ENCODE data around the gene LILRA1. TPM values are rescaled to one million over a fixed set of nuclear protein-coding genes. Genes with fewer than 3 reads are reported as not detected.
"Not testable (repeated sequence)": the region's sequence is repeated elsewhere in the genome, so short reads cannot be mapped to it uniquely, and the experiment has no call there.

Gene LILRA1
- total RNA-seq, result under 1 TPM in 3 of 4 donors, not detected in 1; 0.21 to 0.91 (median 0.29) TPM

DNA sequence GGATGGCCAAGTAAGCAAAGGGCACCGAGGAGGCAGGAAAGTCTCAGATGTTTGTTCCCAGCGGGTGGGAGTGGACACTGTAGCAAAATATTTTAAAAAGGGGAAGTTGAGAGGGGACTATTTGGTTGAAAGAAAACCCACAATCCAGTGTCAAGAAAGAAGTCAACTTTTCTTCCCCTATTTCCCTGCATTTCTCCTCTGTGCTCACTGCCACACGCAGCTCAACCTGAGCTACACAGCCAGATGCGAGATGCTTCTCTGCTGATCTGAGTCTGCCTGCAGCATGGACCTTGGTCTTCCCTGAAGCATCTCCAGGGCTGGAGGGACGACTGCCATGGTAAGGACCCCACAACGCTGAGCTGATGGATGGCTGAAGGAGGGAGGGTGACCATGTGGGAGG lies at the start of gene LILRA1:
Gene LILRA1, plus strand, starts transcription at position 188 of the 400 bp plus-strand sequence. CDS start 613 bp downstream, outside the sequence.
- H3K4me1 ChIP-seq; H3K27me3 ChIP-seq; DNase-seq; intact Hi-C loops (cut with DNase I; ENCODE audit: low total_unique reads); H3K36me3 ChIP-seq; H3K4me3 ChIP-seq; H3K27ac ChIP-seq; H3K9me3 ChIP-seq: not testable (repeated sequence)

DNA sequence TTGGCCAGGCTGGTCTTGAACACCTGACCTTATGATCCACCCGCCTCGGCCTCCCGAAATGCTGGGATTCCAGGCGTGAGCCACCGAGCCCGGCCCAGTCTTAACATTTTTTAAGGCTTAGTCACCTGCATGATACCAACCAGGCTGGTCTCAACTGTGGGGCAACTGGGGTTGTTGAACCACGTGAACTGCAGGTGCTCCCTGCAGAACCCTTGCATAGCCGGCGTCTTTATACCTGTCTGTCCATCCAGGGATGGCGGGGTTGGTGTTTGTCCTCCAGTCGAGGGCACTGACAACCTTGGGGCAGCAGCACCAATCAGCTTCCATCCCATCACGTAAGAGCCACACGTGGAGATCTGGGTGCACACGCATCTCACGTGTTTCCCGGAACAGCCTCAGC lies 44.6 kb upstream of the LILRA1 start:
- H3K27me3 ChIP-seq, result no peaks in the 10 kb centered on the region
- TF ChIP-seq POLR2A (IDR thresholded peaks at IDR 0.05), result no peak
- TF ChIP-seq, protein P1, sequence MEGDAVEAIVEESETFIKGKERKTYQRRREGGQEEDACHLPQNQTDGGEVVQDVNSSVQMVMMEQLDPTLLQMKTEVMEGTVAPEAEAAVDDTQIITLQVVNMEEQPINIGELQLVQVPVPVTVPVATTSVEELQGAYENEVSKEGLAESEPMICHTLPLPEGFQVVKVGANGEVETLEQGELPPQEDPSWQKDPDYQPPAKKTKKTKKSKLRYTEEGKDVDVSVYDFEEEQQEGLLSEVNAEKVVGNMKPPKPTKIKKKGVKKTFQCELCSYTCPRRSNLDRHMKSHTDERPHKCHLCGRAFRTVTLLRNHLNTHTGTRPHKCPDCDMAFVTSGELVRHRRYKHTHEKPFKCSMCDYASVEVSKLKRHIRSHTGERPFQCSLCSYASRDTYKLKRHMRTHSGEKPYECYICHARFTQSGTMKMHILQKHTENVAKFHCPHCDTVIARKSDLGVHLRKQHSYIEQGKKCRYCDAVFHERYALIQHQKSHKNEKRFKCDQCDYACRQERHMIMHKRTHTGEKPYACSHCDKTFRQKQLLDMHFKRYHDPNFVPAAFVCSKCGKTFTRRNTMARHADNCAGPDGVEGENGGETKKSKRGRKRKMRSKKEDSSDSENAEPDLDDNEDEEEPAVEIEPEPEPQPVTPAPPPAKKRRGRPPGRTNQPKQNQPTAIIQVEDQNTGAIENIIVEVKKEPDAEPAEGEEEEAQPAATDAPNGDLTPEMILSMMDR (IDR thresholded peaks at IDR 0.05), result no peak
- H3K4me3 ChIP-seq, result no peak overlapping the region
- H3K9me3 ChIP-seq, result no peaks in the 10 kb centered on the region
- no peaks in the 10 kb centered on the region for H3K4me1 ChIP-seq
- intact Hi-C loops (cut with DNase I; ENCODE audit: low total_unique reads), result no loop called here
- DNase-seq, result no peak
- H3K36me3 ChIP-seq, result no peaks in the 10 kb centered on the region
- H3K27ac ChIP-seq, result no peak overlapping the region

DNA sequence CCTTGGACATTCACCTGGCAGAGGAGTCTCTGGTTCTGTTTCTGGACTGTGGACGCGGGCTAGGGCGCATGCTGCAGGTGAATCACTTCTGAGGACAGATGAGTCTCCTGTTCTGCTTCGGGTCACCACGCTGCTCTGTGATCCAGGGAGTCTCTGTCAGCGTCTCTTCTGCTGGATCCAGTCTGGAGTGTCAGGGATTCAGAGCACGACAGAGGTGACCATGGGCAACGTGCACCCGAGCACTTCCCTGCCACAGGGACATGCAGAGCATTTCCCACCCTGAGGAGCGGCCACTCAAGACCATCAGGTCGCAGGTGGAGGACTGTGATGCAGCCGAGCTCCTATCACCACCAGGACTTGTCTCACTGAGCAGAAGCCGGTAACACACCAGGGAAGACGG lies 44.2 kb upstream of the LILRA1 start:
- no peaks in the 10 kb centered on the region for H3K27me3 ChIP-seq
- no peak overlapping the region for H3K4me3 ChIP-seq
- H3K36me3 ChIP-seq, result no peaks in the 10 kb centered on the region
- H3K27ac ChIP-seq, result no peak overlapping the region
- no peaks in the 10 kb centered on the region for H3K4me1 ChIP-seq
- no peaks in the 10 kb centered on the region for H3K9me3 ChIP-seq
- intact Hi-C loops (cut with DNase I; ENCODE audit: low total_unique reads), result no loop called here
- no peak for DNase-seq
- TF ChIP-seq, protein P1 (IDR thresholded peaks at IDR 0.05), result no peak
- no peak for TF ChIP-seq POLR2A (IDR thresholded peaks at IDR 0.05)

DNA sequence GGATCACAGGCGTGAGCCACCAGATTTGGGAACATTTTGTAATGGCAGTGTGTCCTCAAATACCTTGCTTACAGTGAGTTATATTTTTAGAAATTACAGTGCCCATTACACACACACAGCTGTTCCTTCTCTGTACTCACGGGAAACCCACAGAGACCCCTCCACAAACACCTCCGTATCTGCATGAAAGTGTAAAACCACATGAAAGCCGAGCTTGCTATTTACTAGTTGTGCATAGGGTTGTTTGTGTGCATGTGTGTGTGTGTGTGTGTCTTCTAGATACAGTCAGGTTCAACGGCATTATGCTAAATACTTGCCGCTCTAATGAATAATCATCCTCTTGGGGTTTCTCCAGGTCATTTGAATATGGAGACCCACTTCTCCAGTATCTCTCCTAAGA lies 42.1 kb upstream of the LILRA1 start:
- no peak for DNase-seq
- Histone ChIP-seq H3K27me3 (no peaks in the 10 kb centered on the region), H3K9me3 (no peaks in the 10 kb centered on the region), H3K36me3 (no peaks in the 10 kb centered on the region), H3K27ac (no peak overlapping the region), H3K4me3 (no peak overlapping the region), H3K4me1 (no peaks in the 10 kb centered on the region)
- TF ChIP-seq, protein P1 (IDR thresholded peaks at IDR 0.05), result no peak
- TF ChIP-seq POLR2A (IDR thresholded peaks at IDR 0.05), result no peak
- intact Hi-C loops (cut with DNase I; ENCODE audit: low total_unique reads), result no loop called here

DNA sequence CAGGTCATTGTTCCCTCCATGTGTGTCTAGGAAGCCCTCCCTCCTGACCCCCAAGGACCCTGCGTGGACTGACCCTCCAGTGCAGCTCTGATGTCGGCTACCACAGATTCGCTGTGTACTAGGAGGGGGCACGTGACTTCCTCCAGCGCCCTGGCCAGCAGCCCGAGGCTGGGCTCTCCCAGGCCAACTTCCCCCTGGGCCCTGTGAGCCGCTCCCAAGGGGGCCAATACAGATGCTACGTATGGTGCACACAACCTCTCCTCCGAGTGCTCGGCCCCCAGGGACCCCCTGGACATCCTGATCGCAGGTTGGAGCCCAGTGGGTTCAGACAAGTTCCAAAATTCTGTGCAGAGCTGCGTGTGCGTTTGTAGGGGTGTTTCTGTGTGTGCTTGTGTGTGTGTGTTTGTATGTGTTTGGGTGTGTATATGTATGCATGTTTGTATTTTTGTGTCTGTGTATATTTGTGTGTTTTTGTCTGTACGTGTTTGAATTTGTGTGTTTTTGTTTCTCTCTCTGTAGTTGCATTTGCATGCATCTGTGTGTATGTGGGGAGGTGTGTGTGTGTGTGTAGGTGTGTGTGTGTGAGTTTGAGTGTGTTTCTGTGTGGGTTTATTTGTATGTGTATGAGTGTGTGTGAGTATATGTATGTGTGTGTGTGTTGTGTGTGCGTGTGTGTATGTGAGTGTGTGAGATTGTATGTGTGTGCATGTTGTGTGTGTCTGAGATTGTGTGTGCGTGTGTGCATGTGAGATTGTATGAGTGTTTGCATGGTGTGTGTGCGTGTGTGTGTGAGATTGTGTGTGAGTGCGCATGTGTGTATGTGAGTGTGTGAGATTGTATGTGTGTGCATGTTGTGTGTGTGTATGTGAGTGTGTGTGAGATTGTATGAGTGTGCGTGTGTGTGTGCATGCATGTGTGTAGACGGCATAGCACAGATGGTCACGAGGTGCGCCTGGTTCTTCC lies 41.2 kb upstream of the LILRA1 start:
- no peaks in the 10 kb centered on the region for H3K36me3 ChIP-seq
- intact Hi-C loops (cut with DNase I; ENCODE audit: low total_unique reads), result no loop called here
- TF ChIP-seq POLR2A (IDR thresholded peaks at IDR 0.05), result no peak
- TF ChIP-seq, protein P1 (IDR thresholded peaks at IDR 0.05), result no peak
- H3K27ac ChIP-seq, result no peak overlapping the region
- no peaks in the 10 kb centered on the region for H3K27me3 ChIP-seq
- no peak for DNase-seq
- no peaks in the 10 kb centered on the region for H3K9me3 ChIP-seq
- no peaks in the 10 kb centered on the region for H3K4me1 ChIP-seq
- H3K4me3 ChIP-seq, result no peak overlapping the region
